ENCODE results near the gene SULT2B1. TPM values are rescaled to one million over a fixed set of nuclear protein-coding genes. Genes with fewer than 3 reads are reported as not detected.

The SULT2B1 gene
- total RNA-seq, 1 donor from 2014 or later = not detected

DNA sequence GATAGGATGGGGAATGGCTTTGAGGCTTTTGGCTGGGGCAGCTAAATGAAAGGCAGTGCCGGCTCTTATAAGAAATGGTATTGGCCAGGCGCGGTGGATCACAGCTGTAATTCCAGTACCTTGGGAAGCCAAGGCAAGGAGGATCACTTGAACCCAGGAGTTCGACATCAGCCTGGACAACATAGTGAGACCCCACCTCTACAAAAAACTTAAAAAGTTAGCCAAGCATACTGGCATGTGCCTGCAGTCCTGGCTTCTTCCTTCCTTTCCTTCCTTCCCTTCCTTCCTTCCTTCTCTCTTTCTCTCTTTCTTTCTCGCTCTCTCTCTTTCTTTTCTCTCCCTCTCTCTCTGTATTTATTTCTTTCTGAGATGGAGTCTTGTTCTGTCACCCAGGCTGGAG lies 90.9 kb downstream of the SULT2B1 start:
- no peak for DNase-seq (ENCODE audit: low read depth)
- TF ChIP-seq, protein P1, sequence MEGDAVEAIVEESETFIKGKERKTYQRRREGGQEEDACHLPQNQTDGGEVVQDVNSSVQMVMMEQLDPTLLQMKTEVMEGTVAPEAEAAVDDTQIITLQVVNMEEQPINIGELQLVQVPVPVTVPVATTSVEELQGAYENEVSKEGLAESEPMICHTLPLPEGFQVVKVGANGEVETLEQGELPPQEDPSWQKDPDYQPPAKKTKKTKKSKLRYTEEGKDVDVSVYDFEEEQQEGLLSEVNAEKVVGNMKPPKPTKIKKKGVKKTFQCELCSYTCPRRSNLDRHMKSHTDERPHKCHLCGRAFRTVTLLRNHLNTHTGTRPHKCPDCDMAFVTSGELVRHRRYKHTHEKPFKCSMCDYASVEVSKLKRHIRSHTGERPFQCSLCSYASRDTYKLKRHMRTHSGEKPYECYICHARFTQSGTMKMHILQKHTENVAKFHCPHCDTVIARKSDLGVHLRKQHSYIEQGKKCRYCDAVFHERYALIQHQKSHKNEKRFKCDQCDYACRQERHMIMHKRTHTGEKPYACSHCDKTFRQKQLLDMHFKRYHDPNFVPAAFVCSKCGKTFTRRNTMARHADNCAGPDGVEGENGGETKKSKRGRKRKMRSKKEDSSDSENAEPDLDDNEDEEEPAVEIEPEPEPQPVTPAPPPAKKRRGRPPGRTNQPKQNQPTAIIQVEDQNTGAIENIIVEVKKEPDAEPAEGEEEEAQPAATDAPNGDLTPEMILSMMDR (conservative IDR thresholded peaks at IDR 0.05; ENCODE audit: low read depth, low read length) = no peak
- H3K4me3 ChIP-seq (ENCODE audit: low read depth, low read length) = no peak overlapping the region

DNA sequence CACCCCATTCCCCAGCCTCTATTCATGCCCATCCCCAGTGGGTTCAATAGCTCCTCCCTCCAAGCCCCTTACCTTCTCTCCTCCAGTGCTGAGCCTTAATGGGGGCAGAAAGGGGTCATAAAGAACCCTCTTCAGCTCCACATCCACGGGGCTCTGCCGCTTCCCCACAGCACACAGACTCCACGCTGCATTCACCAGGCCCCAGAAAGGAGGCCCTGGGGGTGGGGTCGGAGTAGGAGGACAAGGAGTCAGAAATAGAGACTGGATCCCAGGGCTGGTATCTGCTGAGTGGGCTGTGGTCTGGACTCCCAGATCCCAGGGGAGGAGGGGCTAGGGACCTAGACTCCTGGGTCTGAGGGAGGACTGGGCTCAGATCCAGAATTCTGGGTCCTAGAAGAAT lies 92.4 kb downstream of the SULT2B1 start:
- peak overlapping the region; percentile 75 for H3K4me3 ChIP-seq (ENCODE audit: low read depth, low read length)
- DNase-seq (ENCODE audit: low read depth) = no peak
- TF ChIP-seq, protein P1 (conservative IDR thresholded peaks at IDR 0.05; ENCODE audit: low read depth, low read length) = no peak

DNA sequence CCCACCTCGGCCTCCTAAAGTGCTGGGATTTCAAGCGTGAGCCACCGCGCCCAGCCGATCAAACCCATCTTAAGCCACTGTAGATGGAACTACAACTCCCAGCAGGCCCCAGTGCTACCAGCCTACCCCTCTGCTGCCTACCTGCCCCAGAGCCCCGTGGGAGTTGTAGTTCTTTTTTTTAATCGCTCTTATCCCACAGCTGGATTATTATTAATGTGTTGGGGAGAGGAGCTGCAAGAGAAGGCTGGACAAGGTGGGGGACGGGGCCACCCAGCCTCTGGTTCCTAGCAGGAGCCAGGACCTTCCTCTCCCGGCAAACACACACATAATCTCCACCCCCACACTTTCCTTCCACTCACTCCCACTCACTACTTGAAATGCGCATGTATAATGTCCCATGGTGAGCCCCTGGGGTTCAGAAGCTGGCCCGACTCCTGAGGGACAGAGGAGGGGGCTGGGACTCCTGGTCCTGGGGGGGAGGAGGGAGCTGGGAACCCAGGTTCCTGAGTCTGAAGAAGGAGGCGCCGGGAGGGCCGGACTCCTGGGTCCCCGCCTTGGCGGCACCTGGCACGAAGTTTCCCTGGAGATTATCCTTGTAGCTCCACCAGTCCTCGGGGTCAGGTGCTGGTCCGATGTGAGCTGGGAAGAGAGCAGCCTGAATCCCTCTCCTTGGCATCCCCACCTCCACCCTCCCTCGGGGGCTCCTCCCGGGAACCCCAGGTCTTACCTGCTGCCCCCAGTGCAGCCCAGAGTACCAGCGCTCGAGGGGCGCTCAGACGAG lies 93.1 kb downstream of the SULT2B1 start:
- TF ChIP-seq, protein P1 (conservative IDR thresholded peaks at IDR 0.05; ENCODE audit: low read depth, low read length) = no peak
- H3K4me3 ChIP-seq (ENCODE audit: low read depth, low read length) = peak overlapping the region; percentile 75
- DNase-seq (ENCODE audit: low read depth) = no peak

DNA sequence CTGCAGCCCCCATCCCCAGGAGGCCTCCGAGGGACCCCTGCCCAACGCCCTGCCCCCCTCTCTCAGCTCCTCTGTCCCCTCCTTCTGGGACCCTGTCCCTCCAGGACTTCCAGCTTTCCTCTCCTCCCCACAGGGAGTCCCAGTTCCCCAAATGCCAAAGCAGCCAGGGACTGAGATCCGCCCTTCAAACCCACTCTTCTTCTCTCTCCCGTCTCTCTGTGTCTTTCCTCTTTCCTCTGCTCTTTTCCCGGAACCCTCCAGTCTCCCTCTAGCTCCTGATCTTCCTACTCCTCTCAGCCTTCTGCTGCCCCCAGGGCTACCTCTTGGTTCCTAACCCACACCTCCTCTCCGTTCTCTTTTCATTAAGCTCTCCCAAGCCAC lies 93.6 kb downstream of the SULT2B1 start:
- no peak for DNase-seq (ENCODE audit: low read depth)
- TF ChIP-seq, protein P1 (conservative IDR thresholded peaks at IDR 0.05; ENCODE audit: low read depth, low read length) = no peak
- peak overlapping the region; percentile 75 for H3K4me3 ChIP-seq (ENCODE audit: low read depth, low read length)

DNA sequence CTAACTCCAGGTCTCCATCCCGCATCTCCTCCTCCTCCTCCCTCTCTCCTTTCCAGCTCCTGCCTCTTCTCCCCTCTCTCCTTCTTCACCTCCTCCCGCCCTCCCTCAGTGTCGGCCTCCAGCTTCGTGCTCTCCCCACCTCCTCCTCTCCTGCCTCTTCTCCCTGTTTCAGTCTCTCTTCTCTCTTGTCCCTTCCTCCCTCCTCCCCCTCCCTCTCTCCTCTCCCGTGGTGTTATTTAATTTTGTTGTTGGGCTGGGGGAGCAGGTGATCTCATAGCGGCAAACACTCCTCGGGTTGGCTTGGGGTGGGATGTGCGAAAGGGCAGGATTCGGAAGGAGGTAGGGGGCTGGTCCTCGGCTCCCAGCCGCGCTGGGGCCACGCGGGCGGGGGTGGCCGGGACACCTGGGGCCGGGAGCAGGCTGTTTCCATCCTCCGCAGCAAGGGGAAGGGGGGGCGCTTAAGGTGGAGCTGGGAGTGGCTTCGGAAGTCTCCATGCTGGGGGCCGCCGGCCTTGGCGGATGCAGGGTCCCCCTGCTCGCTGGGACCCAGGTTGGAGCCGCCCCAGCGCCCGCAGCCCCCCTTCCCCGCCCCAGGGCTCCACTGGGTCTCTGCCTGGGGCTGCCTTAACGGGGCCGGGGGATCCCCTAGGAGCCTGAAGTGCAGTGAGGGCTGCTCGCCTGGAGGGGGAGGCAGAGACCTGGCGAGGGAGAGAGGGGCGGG lies 94.2 kb downstream of the SULT2B1 start, which contains the start of gene CA11:
Gene CA11, minus strand, starts transcription at position 187 of the 721 bp plus-strand sequence. CDS start 555 bp downstream, outside the sequence.
- H3K4me3 ChIP-seq (ENCODE audit: low read depth, low read length) = peak within 1 kb of the TSS; percentile 75
- no peak for DNase-seq (ENCODE audit: low read depth)
- TF ChIP-seq, protein P1 (conservative IDR thresholded peaks at IDR 0.05; ENCODE audit: low read depth, low read length) = peak; percentile 72

DNA sequence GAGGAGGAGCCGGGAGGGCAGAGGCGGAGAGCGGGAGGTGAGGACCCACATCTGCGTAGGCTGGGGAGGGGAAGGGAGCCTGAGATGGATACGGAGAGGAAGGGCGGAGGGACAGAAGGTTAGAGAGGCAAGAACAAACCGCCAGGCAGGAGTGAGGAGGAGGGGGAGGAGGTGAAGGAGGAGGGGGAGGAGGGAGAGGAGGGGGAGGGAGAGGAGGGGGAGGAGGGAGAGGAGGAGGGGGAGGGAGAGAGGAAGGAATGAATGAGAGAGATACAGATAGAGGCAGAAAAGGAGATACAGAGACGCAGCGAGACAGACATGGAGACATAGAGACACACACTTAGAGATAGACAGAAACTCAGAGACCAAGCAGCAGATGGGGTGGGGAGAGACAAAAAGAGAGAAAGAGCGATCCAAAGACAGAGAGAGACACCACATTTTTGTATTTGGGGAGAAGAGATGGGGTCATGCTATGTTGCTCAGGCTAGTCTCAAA lies 94.8 kb downstream of the SULT2B1 start:
- TF ChIP-seq, protein P1 (conservative IDR thresholded peaks at IDR 0.05; ENCODE audit: low read depth, low read length) = no peak
- DNase-seq (ENCODE audit: low read depth) = no peak
- peak overlapping the region; percentile 75 for H3K4me3 ChIP-seq (ENCODE audit: low read depth, low read length)
